ENCODE data around the gene EGFR.

Gene EGFR

GRCh38 chr7:55087521-55087961 is 68.7 kb downstream of the EGFR start:
- Histone ChIP-seq H3K27me3 (no peaks in the 10 kb centered on the region), H3K36me3 (peaks cover 34% of the 10 kb centered on the region), H3K4me1 (peaks cover 51% of the 10 kb centered on the region), H3K4me3 (ENCODE audit: low read depth, low read length) (no peak overlapping the region), H3K9me3 (no peaks in the 10 kb centered on the region)
- DNase-seq, result no peak
- TF ChIP-seq CTCF (IDR thresholded peaks at IDR 0.05; ENCODE audit: low read depth, low read length), result no peak

GRCh38 chr7:55088107-55088506 is 69.3 kb downstream of the EGFR start:
- DNase-seq, result no peak
- no peak overlapping the region for H3K4me3 ChIP-seq (ENCODE audit: low read depth, low read length)
- H3K9me3 ChIP-seq, result no peaks in the 10 kb centered on the region
- no peak for TF ChIP-seq CTCF (IDR thresholded peaks at IDR 0.05; ENCODE audit: low read depth, low read length)
- peaks cover 51% of the 10 kb centered on the region for H3K4me1 ChIP-seq
- peaks cover 28% of the 10 kb centered on the region for H3K36me3 ChIP-seq
- no peaks in the 10 kb centered on the region for H3K27me3 ChIP-seq

- Histone ChIP-seq H3K4me1 (peaks cover 54% of the 10 kb centered on the region), H3K27me3 (no peaks in the 10 kb centered on the region), H3K4me3 (ENCODE audit: low read depth, low read length) (no peak overlapping the region), H3K9me3 (no peaks in the 10 kb centered on the region), H3K36me3 (peaks cover 24% of the 10 kb centered on the region)
- DNase-seq, result no peak
- no peak for TF ChIP-seq CTCF (IDR thresholded peaks at IDR 0.05; ENCODE audit: low read depth, low read length)
These were observed 69.8 kb downstream of the EGFR start for GRCh38 chr7:55088620-55089019.

- H3K4me3 ChIP-seq (ENCODE audit: low read depth, low read length), result peak overlapping the region; percentile 37
- peaks cover 61% of the 10 kb centered on the region for H3K4me1 ChIP-seq
- DNase-seq, result peak; percentile 81
- H3K9me3 ChIP-seq, result no peaks in the 10 kb centered on the region
- no peak for TF ChIP-seq CTCF (IDR thresholded peaks at IDR 0.05; ENCODE audit: low read depth, low read length)
- peaks cover 9% of the 10 kb centered on the region for H3K36me3 ChIP-seq
- no peaks in the 10 kb centered on the region for H3K27me3 ChIP-seq
These were observed 73.6 kb downstream of the EGFR start for GRCh38 chr7:55092186-55092974.

GRCh38 chr7:55092975-55093373 is 74.2 kb downstream of the EGFR start:
- H3K4me3 ChIP-seq (ENCODE audit: low read depth, low read length), result peak overlapping the region; percentile 37
- peaks cover 60% of the 10 kb centered on the region for H3K4me1 ChIP-seq
- no peaks in the 10 kb centered on the region for H3K9me3 ChIP-seq
- peaks cover 3% of the 10 kb centered on the region for H3K36me3 ChIP-seq
- H3K27me3 ChIP-seq, result no peaks in the 10 kb centered on the region
- DNase-seq, result no peak
- TF ChIP-seq CTCF (IDR thresholded peaks at IDR 0.05; ENCODE audit: low read depth, low read length), result no peak

- Histone ChIP-seq H3K4me3 (ENCODE audit: low read depth, low read length) (peak overlapping the region; percentile 37), H3K36me3 (no peaks in the 10 kb centered on the region), H3K9me3 (no peaks in the 10 kb centered on the region), H3K27me3 (no peaks in the 10 kb centered on the region), H3K4me1 (peaks cover 62% of the 10 kb centered on the region)
- TF ChIP-seq CTCF (IDR thresholded peaks at IDR 0.05; ENCODE audit: low read depth, low read length), result no peak
- DNase-seq, result no peak
These were observed 74.9 kb downstream of the EGFR start for GRCh38 chr7:55093674-55094073.
